ENCODE data around the gene COLGALT1. TPM values are rescaled to one million over a fixed set of nuclear protein-coding genes. Genes with fewer than 3 reads are reported as not detected.

Gene COLGALT1
- total RNA-seq, 4 donors from 2014 or later: 19.3 to 35.9 (median 33.0) TPM

DNA sequence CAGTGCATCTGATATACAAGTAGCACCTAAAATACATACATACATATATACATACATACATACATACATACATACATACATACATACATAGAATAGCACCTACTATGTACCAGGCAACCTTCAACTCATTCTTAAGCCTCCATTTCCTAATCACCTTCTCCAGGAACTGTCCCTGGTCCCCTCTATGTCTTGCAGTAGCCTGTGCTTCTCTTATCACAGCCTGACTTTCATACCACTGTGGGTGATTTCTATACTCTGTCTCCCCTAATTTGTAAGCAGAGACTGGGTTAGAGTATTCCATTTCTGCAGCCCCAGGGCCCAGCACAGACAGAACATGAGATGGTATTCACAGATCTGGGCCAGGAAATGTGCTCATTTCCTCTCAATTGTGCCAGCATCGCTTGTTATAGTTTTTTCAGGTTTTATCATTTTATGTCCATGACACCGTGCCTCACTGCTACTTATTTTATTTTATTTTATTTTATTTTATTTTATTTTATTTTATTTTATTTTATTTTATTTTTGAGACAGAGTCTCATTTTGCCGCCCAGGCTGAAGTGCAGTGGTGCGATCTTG lies 14.2 kb upstream of the COLGALT1 start:
- WGBS, 2 donors: 84 to 89% methylated on average over 4 of the region's 4 CpGs
- no peaks in the 10 kb centered on the region for H3K9me3 ChIP-seq
- no peak for DNase-seq
- intact Hi-C loops (cut with DNase I): no loop called here
- H3K4me1 ChIP-seq: peaks cover 8 to 10% of the 10 kb centered on the region in 2 donors
- no peak overlapping the region for H3K4me3 ChIP-seq (replicated peaks in 1 of 3)
- H3K27me3 ChIP-seq: no peaks in the 10 kb centered on the region
- no peaks in the 10 kb centered on the region for H3K36me3 ChIP-seq
- H3K27ac ChIP-seq: no peak overlapping the region
- TF ChIP-seq, protein P1, sequence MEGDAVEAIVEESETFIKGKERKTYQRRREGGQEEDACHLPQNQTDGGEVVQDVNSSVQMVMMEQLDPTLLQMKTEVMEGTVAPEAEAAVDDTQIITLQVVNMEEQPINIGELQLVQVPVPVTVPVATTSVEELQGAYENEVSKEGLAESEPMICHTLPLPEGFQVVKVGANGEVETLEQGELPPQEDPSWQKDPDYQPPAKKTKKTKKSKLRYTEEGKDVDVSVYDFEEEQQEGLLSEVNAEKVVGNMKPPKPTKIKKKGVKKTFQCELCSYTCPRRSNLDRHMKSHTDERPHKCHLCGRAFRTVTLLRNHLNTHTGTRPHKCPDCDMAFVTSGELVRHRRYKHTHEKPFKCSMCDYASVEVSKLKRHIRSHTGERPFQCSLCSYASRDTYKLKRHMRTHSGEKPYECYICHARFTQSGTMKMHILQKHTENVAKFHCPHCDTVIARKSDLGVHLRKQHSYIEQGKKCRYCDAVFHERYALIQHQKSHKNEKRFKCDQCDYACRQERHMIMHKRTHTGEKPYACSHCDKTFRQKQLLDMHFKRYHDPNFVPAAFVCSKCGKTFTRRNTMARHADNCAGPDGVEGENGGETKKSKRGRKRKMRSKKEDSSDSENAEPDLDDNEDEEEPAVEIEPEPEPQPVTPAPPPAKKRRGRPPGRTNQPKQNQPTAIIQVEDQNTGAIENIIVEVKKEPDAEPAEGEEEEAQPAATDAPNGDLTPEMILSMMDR (IDR thresholded peaks at IDR 0.05): no peak
- no peak for TF ChIP-seq POLR2A (IDR thresholded peaks at IDR 0.05)

DNA sequence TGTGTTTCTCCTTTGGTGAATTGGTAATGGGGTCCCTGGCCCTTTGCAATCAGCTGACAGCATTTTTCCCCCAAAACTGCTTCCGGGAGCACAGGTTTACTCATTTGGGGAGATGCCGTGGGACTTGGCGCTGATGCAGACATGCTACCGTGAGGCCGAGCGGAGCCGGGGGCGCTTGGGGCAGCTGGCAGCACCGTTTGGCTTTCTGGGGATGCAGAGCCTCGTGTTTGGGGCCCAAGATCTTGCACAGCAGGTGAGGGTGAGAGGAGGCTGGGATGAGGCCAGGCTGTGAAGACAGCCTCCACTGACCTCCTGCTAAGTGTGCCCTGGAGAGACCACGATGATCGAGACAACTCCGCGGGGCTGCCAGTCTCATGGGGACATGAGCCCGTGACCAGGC lies 13.4 kb upstream of the COLGALT1 start:
- no peaks in the 10 kb centered on the region for H3K36me3 ChIP-seq
- intact Hi-C loops (cut with DNase I): no loop called here
- peaks cover 8 to 10% of the 10 kb centered on the region in 2 donors for H3K4me1 ChIP-seq
- H3K27me3 ChIP-seq: no peaks in the 10 kb centered on the region
- TF ChIP-seq POLR2A (IDR thresholded peaks at IDR 0.05): no peak
- TF ChIP-seq, protein P1 (IDR thresholded peaks at IDR 0.05): no peak
- no peak overlapping the region for H3K27ac ChIP-seq
- no peaks in the 10 kb centered on the region for H3K9me3 ChIP-seq
- H3K4me3 ChIP-seq (replicated peaks in 1 of 3): no peak overlapping the region
- no peak for DNase-seq
- 81 to 84% methylated on average over 6 to 11 of the region's 15 CpGs for WGBS, 2 donors

DNA sequence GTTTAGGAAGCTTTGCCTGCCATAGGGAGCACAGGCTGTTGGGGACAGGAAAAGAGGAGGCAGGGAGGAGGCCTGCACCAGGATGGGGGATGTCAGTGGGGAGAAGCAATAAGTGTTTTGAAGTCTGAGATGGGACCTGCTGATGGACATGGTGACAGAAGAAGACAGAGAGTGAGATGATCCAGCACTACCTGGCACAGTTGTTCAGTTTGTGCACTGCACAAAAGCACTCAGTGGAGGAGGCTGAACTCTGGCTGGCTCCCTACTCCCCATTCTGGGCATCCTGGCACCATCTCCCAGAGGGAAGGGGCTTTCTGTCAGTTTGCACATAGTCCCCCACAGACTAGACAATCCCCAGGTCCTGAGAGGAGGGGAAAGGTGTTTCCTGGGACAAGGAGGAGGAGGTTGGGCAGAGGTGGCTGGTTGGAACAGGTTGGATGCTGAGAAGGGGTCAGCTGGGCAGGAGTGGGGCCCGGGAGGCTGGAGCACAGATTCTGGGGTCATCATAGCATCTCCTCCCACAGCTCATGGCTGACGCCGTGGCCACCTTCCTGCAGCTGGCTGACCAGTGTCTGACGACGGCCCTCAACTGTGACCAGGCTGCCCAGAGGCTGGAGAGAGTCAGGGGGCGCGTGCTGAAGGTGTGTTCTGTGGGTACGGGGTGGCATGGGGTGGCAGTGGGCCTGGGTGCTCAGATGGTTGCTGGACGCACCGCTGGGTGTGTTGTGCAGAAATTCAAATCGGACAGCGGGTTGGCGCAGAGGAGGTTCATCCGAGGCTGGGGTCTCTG lies 12.5 kb upstream of the COLGALT1 start:
- 73 to 83% methylated on average over 14 of the region's 14 CpGs for WGBS, 2 donors
- Histone ChIP-seq H3K36me3 (no peaks in the 10 kb centered on the region), H3K27me3 (no peaks in the 10 kb centered on the region), H3K9me3 (no peaks in the 10 kb centered on the region), H3K27ac (no peak overlapping the region), H3K4me1 (peaks cover 8 to 10% of the 10 kb centered on the region in 2 donors), H3K4me3 (replicated peaks in 1 of 3) (no peak overlapping the region)
- no peak for DNase-seq
- no peak for TF ChIP-seq POLR2A (IDR thresholded peaks at IDR 0.05)
- TF ChIP-seq, protein P1 (IDR thresholded peaks at IDR 0.05): no peak
- intact Hi-C loops (cut with DNase I): no loop called here

DNA sequence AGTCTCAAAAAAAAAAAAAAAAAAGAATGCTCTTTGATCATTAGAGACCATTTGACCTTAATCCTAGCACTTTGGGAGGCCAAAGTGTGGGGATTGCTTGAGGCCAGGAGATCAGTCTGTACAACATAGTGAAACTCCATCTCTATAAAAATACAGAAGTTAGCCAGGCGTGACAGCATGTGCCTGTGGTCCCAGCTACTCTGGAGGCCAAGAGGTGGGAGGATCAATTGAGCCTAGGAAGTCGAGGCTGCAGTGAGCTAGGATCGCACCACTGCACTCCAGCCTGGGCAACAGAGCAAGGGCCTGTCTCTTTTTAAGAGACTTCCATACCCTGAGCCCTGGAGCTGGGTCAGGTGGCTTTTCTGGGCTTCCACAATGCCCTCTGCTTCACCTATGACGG lies 11.5 kb upstream of the COLGALT1 start:
- H3K27me3 ChIP-seq: no peaks in the 10 kb centered on the region
- 41 to 48% methylated on average over 3 to 4 of the region's 4 CpGs for WGBS, 2 donors
- H3K9me3 ChIP-seq: no peaks in the 10 kb centered on the region

More for the DNA sequence above, 11.5 kb upstream of the COLGALT1 start:
- no peak for TF ChIP-seq POLR2A (IDR thresholded peaks at IDR 0.05)
- TF ChIP-seq, protein P1 (IDR thresholded peaks at IDR 0.05): no peak
- H3K4me3 ChIP-seq (replicated peaks in 1 of 3): no peak overlapping the region
- H3K27ac ChIP-seq: no peak overlapping the region
- no peak for DNase-seq
- H3K36me3 ChIP-seq: no peaks in the 10 kb centered on the region
- intact Hi-C loops (cut with DNase I): no loop called here
- H3K4me1 ChIP-seq: peaks cover 5 to 6% of the 10 kb centered on the region in 2 donors

Data from thyroid gland (tissue), 4 donors.